Tongue (tissue), 2 donors: ENCODE measurements around the gene LRP1-AS. TPM values are rescaled to one million over a fixed set of nuclear protein-coding genes. Genes with fewer than 3 reads are reported as not detected.
"Not testable (repeated sequence)": the region's sequence is repeated elsewhere in the genome, so short reads cannot be mapped to it uniquely, and the experiment has no call there.

Source experiments
- DNase-seq: peaks from one replicate; pipeline ENCODE4 v3.0.0-alpha.2; 2015
- total RNA-seq: library from RNA; depleted of rRNA; stranded (reverse); fragments of >200 nt; gene quantifications from one replicate; pipeline ENCODE4 v1.2.3, GENCODE V29; 2014

Gene LRP1-AS
- total RNA-seq, 1 donor from 2014 or later: not detected

DNA sequence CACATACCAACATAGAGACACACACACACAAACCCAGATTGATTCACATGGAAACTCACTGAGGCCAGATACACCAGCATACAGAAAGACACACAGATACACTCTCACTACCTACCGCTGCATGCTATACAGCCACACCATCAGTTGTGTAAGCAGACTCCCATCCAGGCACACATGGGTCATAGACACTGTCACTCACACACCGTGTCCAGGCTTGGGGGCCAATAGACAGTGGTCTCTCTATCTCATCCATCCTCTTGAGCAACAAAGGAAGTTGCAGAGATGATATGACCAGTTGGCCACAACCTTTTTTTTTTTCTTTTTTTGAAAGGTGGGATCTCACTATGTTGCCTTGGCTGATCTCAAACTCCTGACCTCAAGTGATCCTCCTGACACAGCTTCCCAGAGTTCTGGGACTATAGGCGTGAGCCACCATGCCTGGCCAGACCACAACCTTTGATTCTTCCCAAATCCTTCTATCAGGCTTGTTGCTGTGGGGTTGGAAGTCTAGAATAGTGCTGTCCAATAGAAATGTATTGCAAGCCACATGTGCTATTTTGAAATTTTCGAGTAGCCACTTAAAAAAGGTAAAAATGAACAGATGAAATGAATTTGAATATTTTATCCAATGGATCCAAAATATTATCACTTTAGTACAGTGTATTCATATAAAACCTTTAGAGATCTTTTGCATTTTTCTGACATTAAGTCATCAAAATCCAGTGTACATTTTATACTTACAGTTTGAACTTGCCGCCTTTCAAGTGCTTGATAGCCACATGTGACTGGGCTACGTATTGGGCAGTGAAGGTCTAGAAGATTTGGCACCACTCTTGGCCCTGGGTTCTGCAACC is 7.4 kb downstream of the LRP1-AS start:
- no peak for DNase-seq

DNA sequence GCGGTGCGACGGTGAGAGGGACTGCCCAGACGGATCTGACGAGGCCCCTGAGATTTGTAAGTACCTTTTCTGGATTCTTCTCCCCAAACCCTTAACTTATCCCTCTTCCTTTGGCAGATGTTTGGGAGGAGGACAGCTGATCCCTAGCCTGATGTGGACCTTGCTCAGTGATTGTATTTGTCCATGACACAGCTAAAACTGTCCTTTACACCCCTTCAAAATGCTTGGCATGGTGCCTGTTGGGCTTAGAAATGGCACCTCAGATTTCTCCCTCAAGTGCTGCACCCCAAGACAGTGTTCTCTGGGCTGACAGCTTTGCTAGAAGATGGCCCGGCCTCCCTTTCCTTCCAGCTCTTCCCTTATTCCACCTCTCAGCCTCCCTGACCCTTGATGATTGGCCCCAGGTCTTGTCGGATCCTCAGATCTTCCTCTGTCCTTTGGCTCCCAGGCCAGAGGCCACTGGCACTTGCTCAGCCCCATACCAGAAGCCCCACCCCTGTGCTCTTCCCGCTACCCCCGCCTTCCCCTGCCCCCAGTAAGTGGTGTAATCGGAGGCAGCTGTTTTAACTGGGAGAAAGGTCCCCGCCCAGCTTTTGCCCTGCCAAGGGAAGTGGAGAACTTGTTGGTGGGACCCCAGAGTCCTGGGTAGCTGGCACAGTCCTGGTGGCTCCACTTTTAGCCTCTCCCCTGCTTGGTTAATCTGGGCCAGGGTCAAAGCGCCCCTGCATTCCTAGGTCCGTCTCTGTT is 8.7 kb downstream of the LRP1-AS start:
- peak; percentile 66 for DNase-seq

DNA sequence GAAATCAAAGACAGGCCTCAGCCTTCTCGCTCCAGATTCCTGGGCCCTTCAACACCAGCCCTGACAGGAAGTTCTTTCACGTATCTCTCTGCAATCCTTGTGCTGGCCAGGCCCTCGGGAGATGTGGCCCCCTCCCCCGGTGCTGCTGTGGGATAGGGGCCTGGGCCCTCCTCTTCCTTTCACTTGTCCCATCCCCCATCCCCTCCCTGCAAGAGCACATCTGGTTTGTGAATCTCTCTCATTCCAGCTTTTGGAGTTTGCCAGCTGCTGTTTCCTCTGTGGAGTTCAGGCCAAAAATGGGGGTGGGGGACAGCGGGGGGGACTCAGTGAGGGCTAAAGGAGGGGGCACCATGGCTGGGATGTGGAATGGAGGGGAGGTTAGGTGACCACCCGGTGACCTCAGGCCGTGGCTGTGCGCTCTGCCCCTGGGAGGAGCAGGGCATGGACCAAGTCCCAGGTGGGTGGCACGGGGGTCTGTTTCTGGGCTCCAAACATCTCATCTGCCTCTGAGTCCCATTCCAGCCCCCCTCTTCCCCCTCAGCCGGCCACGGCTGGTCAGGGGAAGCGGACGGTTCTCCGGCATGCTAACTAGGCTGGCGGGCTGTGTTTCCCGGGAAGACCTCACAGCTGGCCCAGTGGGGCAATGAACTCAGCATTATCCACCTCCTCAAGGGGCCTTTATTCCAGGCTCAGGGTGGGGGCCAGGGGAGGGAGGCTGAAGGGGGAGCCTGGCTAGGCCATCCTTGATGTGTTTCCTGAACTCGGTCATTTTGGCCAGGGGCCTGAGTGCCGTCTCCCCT is 11.7 kb downstream of the LRP1-AS start:
- peak; percentile 93 for DNase-seq

DNA sequence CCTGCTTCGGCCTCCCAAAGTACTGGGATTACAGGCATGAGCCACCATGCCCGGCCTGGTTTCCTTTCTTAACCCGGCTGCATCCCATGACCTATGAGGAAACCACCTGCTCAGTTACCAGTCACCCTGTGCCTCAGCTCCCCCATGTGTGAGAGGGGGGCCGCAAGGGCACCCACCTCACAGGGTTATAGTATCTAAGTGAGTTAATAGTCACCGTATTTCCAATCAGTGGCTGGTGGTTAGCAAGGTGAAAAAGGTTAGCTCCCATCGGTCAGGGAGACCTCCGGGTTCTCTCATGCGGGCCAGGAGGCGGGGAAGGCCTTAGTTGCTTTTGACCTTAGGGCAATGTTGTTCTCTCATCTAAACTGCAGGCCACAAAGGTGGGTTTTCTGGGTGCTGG is 12.5 kb downstream of the LRP1-AS start:
- DNase-seq: no peak

DNA sequence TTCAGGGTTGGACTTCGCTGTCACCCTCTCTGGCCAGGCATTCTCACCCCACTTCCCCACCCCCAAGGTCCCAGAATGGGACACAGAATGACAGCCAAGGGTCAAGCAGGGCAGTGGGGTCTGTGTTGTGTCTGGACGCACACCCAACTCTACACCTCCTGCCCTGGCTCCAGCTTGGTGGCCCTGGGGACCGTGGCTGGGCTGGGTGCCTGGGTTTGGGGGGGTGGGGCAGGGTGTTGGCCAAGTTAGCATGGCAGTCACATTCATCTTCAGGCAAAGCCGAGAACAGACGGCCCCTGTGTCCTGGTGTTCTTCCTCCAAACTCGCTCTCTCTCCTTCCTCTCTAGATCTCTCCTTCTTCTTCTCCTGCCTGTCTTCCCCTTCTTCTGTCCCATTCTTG is 13.5 kb downstream of the LRP1-AS start:
- DNase-seq: no peak

DNA sequence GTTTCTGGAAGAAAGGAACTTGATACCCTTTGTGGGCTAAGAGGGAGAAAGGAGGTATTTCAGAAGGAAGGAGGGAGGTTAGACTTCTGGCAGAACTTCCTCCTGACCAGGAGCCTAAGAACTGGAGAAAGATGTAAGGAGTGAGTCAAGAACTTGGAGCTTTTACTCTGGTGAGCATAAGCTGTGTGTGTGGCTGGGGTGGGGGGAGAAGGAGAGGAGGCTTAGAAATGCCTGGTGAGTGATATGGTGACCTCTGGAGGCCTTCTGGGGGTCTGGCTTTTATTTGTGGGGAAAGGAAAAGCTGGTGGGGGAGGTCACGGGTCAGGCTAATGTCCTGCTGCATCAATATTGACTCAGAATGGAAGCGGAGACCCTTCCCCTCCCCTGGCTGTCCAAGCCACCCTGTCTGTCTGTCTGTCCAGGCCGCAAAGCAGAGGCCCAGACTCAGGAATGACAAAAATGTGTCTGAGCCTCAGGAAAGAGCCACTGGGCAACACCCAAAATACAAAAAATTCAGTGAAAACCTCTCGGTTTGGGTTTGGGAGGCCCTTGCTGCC is 14.3 kb downstream of the LRP1-AS start:
- no peak for DNase-seq

DNA sequence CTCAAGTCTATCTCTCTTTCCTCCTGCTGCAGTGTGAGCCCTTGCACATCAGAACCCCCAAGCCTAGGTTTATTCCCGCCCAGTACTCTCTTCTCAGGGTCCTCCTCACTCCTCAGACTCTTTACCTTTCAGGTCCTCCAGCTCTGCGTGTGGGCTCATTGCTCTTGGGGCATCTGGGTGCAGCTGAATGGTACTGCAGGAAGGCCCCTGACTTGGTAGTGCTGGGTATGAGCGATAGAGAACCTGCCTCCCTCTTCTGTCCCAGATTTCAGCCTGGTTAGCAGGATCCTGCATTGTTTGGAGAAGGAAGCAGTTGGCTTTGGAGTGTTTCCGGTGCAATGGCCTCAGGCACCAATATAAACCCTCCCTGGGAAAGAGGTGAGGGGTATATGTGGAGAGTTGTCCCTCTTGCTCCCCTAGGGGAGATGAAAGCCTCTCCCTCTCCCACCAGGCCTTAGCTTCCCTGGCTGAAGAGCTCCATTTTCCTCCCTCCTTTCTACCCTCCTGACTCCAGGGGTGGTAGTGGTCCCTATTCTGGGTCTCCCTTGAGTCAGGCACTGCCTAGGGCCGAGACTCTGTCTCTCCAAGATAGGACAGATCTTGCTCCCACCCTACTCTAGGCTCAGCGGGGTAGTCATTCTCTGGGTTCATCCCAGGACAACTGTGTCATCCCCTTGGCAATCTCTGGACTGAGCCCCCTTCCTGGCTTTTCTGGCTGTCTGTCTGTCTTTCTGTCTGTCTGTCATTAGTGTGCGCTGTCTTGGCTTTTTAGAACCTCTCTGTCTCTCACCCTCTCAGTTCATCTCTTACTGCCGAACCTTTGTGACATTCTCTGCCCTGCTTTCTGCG is 15.3 kb downstream of the LRP1-AS start:
- no peak for DNase-seq

DNA sequence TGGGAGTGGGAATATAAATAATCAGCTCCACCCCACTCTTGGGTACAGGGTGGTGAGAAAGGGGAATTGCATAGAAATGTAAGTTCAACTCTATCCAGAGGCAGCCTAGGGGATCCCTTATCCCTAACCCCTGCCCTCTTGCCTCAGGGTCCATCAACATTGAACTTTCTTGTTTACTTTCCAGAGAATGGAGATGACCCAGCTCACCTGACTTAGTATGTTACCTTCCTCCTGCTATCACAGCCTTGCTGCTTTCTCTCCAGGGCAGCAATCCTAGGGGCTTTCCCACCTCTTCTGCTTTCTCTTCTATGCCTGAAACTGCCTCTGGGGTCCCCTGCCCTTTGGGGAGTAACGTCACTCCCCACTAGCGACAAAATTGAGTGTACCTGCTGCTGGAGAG is 16.5 kb downstream of the LRP1-AS start:
- no peak for DNase-seq

DNA sequence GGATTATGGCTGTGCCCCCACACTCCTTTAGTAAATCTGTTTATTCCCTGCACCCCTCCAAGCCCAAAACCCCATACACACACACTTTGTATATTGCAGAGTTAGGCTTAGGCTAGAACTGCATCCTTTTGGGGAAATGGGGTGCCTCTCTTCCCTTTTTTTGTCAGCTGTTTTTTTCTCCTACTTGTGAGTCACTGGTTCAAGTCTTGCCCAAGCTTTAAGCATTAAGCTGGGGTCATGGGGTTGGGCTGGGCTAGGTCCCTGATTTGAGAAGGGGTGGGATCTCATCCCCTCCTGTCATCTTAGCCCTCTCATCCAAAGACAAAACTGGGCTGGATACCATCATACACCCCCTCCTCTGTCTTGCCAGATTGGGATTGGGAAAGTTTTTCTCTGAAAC is 17.5 kb downstream of the LRP1-AS start:
- DNase-seq: no peak

DNA sequence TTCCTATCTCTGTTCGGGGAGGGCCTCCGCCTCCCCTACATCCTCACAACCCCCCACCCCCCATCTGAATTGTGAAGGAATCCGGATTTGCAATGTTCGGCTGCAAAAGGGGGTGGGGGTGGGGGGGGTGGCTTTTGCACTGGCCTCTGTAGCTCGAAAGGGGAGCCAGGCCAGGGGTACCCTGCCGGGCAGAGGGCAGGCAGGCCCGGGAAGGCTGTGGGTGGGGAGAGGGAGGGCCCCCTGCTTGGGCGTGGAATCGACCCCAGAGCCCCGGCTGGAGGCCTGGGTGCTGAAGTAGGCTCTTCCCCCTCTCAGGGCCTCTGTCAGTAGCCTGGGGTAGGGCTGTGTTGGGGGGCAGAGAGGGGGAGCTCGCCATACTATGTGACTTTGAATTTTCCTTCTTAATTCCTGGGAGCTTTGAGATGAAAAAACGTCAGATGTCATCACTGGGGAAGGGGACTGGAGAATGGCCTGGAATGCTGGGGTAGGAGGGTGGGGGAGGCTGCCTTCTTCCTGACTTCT is 18.0 kb downstream of the LRP1-AS start:
- no peak for DNase-seq

DNA sequence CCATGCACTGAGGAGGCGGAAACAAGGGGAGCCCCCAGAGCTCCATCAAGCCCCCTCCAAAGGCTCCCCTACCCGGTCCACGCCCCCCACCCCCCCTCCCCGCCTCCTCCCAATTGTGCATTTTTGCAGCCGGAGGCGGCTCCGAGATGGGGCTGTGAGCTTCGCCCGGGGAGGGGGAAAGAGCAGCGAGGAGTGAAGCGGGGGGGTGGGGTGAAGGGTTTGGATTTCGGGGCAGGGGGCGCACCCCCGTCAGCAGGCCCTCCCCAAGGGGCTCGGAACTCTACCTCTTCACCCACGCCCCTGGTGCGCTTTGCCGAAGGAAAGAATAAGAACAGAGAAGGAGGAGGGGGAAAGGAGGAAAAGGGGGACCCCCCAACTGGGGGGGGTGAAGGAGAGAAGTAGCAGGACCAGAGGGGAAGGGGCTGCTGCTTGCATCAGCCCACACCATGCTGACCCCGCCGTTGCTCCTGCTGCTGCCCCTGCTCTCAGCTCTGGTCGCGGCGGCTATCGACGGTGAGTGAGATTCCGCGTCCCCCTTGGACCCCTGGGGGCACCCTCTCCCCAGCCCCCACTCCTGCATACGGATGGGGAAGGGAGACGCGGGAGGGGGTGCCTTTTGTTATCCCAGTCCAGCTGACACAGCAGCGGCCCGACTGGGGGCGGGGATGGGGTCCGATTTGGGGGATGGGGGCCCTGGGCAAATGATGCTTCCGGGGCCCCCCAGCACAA is 18.7 kb downstream of the LRP1-AS start:
- DNase-seq: no peak

DNA sequence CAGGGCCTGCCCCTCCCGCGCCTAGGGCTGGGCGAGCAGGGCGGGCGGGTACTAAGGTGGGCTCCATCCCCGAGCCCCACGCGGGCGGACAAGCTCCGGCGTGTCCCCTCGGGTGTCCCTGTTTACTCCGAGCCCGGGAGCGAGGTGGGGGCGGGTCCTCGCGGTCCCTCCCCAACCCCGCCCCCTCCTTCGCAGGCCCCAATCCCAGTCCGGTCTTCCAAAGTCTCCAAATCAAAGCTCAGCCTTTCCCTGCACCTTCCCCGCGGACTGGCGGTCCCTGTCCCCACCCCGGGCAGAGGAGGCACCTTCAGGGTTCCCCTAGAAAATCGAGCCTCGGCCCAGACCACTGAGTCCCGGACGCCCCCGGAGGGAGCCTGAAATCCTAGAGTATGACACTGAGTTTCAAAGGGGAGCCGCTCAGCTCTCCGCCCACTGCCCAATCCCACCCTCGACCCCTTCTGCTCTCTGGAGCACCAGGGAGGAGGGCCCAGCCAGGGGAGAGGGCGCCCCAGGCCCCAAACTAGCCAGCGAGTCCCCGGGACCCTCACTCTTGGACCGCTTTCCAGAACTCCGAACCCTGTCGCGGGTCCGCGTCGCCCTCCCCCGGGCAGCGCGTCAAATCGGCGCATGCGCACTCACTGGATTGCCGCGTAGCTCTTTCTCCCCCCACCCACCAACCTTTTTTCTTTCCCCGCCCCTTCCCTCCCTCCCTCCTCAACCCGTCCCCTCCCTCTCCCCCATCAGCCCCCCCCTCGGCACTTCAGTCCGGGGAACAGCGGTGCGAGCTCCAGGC is 19.5 kb downstream of the LRP1-AS start, which contains the start of gene LRP1:
TSS of gene LRP1 (plus strand) at position 758 of the 793 bp plus-strand sequence. CDS start 482 bp downstream, outside the sequence.
- peak; percentile 96 for DNase-seq

DNA sequence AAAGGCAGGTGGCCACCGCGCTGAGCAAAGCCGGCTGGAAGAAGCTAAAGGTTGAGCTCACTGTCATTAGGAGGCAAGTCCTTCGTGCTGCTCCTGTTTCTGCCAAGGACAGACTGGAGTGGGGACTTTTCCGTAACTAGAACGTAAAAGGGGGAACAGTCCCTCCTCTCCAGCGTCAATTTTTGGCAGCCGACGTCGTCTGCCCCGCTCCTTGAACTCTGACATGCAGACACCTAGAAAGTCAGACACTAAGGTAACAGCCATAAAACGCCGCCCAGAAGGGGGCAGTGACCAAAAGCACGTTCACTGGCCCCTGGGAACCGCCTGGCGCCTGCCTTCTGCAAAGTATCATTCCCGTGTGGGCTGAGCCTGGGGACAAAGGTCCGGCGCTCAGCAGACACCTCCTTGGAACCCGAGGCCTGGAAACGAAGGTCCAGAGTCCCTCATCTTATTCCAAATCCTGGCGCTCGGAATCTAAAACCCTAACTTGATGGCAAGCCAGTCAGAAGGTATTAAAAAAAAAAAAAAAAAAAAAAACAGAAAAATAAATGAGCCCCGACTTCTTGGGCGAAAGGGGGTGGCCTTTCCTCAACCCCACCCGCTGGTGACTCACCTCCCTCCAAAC is 20.2 kb downstream of the LRP1-AS start:
- peak; percentile 48 for DNase-seq

DNA sequence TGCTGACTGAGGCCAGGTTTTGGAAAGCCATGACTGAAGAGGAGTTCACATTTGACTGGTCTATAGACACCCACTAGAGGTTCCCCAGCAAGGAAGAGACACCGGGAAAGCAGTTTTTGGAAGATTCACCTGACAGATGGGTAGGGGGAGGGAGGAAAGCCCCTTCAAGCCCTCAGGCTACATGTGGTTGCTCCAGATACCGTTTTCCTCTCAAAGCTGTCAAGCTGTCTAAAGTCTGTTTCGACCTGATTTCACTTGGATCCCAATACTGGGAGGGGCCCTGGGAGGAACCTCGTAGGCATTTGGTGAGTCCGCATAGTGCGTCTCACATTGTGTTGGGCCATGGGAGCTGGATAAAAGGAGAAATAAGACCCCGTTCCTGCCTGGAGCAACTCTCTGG is 20.9 kb downstream of the LRP1-AS start:
- DNase-seq: no peak

DNA sequence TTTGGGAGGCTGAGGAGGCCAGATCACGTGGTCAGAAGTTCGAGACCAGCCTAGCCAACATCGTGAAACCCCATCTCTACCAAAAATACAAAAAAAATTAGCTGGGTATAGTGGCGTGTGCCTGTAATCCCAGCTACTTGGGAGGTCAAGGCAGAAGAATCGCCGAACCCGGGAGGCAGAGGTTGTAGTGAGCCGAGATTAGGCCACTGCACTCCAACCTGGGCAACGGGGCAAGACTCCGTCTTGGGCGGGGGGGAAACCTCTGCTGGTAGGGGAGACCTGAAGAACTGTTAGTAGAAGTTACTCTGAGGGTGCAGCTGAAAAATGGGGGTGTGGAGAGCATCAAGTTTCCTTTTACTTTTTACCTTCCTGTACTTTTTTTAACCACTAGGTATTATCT is 21.4 kb downstream of the LRP1-AS start:
- no peak for DNase-seq

DNA sequence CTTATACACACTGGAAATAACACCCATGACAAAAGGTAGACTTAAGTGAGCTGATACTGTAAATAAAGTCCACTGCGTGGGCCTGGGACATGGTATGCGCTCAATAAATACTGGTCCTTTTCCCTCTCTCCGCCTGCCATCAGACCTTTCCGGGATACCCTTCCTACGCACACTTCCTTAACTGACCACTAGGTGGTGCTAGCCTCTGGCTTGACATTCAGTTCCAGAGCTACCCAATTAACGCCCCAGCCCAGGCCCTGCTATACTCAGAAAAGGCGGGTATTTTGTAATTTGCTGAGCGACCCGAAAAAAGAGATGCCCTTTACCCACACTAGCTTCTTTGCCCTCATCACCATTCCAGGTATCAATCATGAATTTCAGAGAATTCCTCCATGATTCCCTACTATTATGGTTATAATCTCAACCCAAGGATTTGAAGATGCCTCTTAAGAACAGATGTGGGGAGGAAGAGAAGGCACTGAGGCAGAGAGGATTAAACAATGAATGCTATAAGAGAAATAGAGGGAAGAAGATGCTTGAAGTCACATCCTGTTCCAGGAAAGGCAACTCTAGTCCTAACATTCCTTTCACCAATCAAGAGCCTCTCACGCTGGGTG is 23.1 kb downstream of the LRP1-AS start:
- peak; percentile 91 for DNase-seq

DNA sequence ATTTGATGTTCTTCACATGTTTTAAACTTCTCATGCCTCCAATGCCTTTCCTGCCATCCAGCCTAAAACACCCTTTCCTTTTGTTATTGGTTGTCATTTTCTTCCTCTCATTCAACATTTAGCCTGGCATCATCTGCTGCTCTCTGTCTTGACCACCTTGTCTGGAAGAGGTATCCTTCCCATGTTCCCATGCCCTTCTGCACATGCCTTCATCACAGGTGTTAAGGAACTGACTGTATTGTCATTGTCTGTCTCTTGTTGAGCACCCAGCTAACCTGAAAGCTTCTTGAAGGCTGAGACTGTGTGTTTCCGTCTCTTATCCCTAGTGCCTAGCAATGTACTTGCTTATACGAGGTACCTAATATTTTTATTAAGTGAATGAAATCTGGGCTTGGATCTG is 23.6 kb downstream of the LRP1-AS start:
- no peak for DNase-seq

DNA sequence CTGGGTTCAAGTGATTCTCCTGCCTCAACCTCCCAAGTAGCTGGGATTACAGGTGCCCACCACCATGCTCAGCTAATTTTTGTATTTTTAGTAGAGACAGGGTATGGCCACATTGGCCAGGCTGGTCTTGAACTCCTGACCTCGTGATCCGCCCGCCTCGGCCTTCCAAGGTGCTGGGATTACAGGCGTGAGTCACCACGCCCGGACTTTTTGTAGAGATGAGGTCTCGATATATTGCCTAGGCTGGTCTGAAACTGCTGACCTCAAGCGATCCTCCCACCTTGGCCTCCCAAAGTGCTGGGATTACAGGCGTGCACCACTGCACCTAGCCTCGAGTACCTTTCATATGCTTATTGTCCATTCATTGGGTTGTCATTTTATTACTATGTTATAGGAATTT is 26.7 kb downstream of the LRP1-AS start:
- not testable (repeated sequence) for DNase-seq
